ENCODE results near the gene NFE2L3. TPM values are rescaled to one million over a fixed set of nuclear protein-coding genes. Genes with fewer than 3 reads are reported as not detected.

NFE2L3 gene
- total RNA-seq, 1 donor, result 1.4 TPM

- Histone ChIP-seq H3K4me1 (ENCODE audit: insufficient read depth, low read length) (no peaks in the 10 kb centered on the region), H3K79me2 (ENCODE audit: insufficient read depth, low read length) (no peaks in the 10 kb centered on the region), H3K4me3 (ENCODE audit: insufficient read depth, low read length) (no peak overlapping the region), H4K20me1 (ENCODE audit: insufficient read depth, low read length) (peaks cover 40% of the 10 kb centered on the region), H3K27me3 (ENCODE audit: insufficient read depth, low read length) (no peaks in the 10 kb centered on the region), H3K4me2 (ENCODE audit: insufficient read depth, low read length) (no peak overlapping the region), H3K27ac (ENCODE audit: low read depth, low read length) (no peak overlapping the region), H2AFZ (ENCODE audit: low read length) (no peak overlapping the region), H3K9me3 (ENCODE audit: low read depth, low read length) (no peaks in the 10 kb centered on the region), H3K36me3 (ENCODE audit: insufficient read depth, low read length) (peaks cover 51% of the 10 kb centered on the region)
- no peak for TF ChIP-seq CTCF (IDR thresholded peaks at IDR 0.05; ENCODE audit: extremely low read depth, low read depth, low read length)
- no peak for DNase-seq (ENCODE audit: insufficient read length, low spot score, missing footprints)
Measured at GRCh38 chr7:26186364-26187311, 34.6 kb downstream of the NFE2L3 start.

- H4K20me1 ChIP-seq (ENCODE audit: insufficient read depth, low read length), result peaks cover 46% of the 10 kb centered on the region
- no peaks in the 10 kb centered on the region for H3K27me3 ChIP-seq (ENCODE audit: insufficient read depth, low read length)
- no peak for DNase-seq (ENCODE audit: insufficient read length, low spot score, missing footprints)
- no peaks in the 10 kb centered on the region for H3K9me3 ChIP-seq (ENCODE audit: low read depth, low read length)
- H3K4me3 ChIP-seq (ENCODE audit: insufficient read depth, low read length), result no peak overlapping the region
- TF ChIP-seq CTCF (IDR thresholded peaks at IDR 0.05; ENCODE audit: extremely low read depth, low read depth, low read length), result no peak
- peaks cover 61% of the 10 kb centered on the region for H3K36me3 ChIP-seq (ENCODE audit: insufficient read depth, low read length)
- H2AFZ ChIP-seq (ENCODE audit: low read length), result no peak overlapping the region
- H3K27ac ChIP-seq (ENCODE audit: low read depth, low read length), result no peak overlapping the region
- peaks cover 5% of the 10 kb centered on the region for H3K79me2 ChIP-seq (ENCODE audit: insufficient read depth, low read length)
- no peaks in the 10 kb centered on the region for H3K4me1 ChIP-seq (ENCODE audit: insufficient read depth, low read length)
- no peak overlapping the region for H3K4me2 ChIP-seq (ENCODE audit: insufficient read depth, low read length)
Measured at GRCh38 chr7:26187380-26188205, 35.6 kb downstream of the NFE2L3 start.

- DNase-seq (ENCODE audit: insufficient read length, low spot score, missing footprints), result no peak
- Histone ChIP-seq H3K36me3 (ENCODE audit: insufficient read depth, low read length) (peaks cover 69% of the 10 kb centered on the region), H2AFZ (ENCODE audit: low read length) (no peak overlapping the region), H3K9me3 (ENCODE audit: low read depth, low read length) (no peaks in the 10 kb centered on the region), H3K79me2 (ENCODE audit: insufficient read depth, low read length) (peaks cover 12% of the 10 kb centered on the region), H3K27ac (ENCODE audit: low read depth, low read length) (no peak overlapping the region), H3K27me3 (ENCODE audit: insufficient read depth, low read length) (no peaks in the 10 kb centered on the region), H4K20me1 (ENCODE audit: insufficient read depth, low read length) (peaks cover 54% of the 10 kb centered on the region), H3K4me2 (ENCODE audit: insufficient read depth, low read length) (no peak overlapping the region), H3K4me3 (ENCODE audit: insufficient read depth, low read length) (no peak overlapping the region), H3K4me1 (ENCODE audit: insufficient read depth, low read length) (no peaks in the 10 kb centered on the region)
- TF ChIP-seq CTCF (IDR thresholded peaks at IDR 0.05; ENCODE audit: extremely low read depth, low read depth, low read length), result no peak
Measured at GRCh38 chr7:26188206-26188956, 36.4 kb downstream of the NFE2L3 start.
